Ovary (tissue), 9 donors: ENCODE results near the gene PTPRG. TPM values are rescaled to one million over a fixed set of nuclear protein-coding genes. Genes with fewer than 3 reads are reported as not detected.

Experiments
- DNase-seq, 5 donors: peaks; one replicate each; pipeline ENCODE4 v3.0.0-alpha.2; 2019 to 2020
- H3K27ac ChIP-seq, 2 donors: fragments of 200-600 bp; one replicate each; pipeline versions ENCODE4 v1.5.1 to v1.8.0; 2019 to 2022
- H3K27me3 ChIP-seq: fragments of 200-600 bp; one replicate; pipeline ENCODE4 v1.8.0; 2022
- H3K36me3 ChIP-seq: fragments of 200-600 bp; sonication (generic); one replicate; pipeline ENCODE4 v1.5.1; 2019
- H3K4me1 ChIP-seq: one replicate; pipeline ENCODE4 v1.8.1; 2013; ENCODE audit warnings: mild to moderate bottlenecking, moderate library complexity; ENCODE audit not compliant: insufficient read depth
- H3K4me3 ChIP-seq: fragments of 200-600 bp; sonication (generic); one replicate; pipeline ENCODE4 v1.5.1; 2017
- H3K9me3 ChIP-seq, 2 donors: fragments of 200-600 bp in 1 of 2; sonication (generic) in 1 of 2; one replicate each; pipeline versions ENCODE4 v1.5.1 to v1.8.1; 2013 to 2019; ENCODE audit warnings: mild to moderate bottlenecking in 1 of 2, moderate library complexity in 1 of 2
- EP300 ChIP-seq: sonication (generic); formaldehyde crosslinking; IDR thresholded peaks from one replicate; pipeline ENCODE4 v1.6.1; 2017; ENCODE audit warnings: antibody characterized with exemption
- POLR2A ChIP-seq: fragments of 450-650 bp; IDR thresholded peaks from one replicate; pipeline ENCODE4 v1.6.1; 2017; ENCODE audit warnings: antibody characterized with exemption, mild to moderate bottlenecking, moderate library complexity
- WGBS, 3 donors: extraction: QIAGEN DNeasy Blood & Tissue Kit in 1 of 3; methylation state at CpG; one replicate each; pipeline versions ENCODE4 v1.1.5 to v1.1.7; 2013 to 2017; 5-methylcytosine and 5-hydroxymethylcytosine counted together
- intact Hi-C, 4 donors: fragments of 100-400 bp; cut with DNase I; formaldehyde crosslinking; loops; one replicate each; pipeline versions ENCODE4 v1.11.0 to v1.15.1; 2022 to 2023
- polyA plus RNA-seq, 2 donors: library from polyadenylated mRNA; stranded (reverse); fragments of 200-250 nt in 1 of 2; fragments of 350-450 nt in 1 of 2; fragmentation: Illumina TruSeq in 1 of 2; extraction: RNeasy Lipid Tissue Mini Kit (QIAGEN cat#74804) in 1 of 2; gene quantifications; one replicate each; pipeline ENCODE4 v1.2.3, GENCODE V29; 2013 to 2014
- total RNA-seq, 7 donors: library from RNA; depleted of rRNA in 2 of 7; stranded (reverse); fragments of >200 nt in 2 of 7; fragmentation: NEBNext Ultra II Directional in 3 of 7; extraction: Animal tissue kit (Norgen Biotek cat#: 25700) in 3 of 7; gene quantifications; one replicate each; pipeline versions ENCODE4 v1.1.0 to v1.2.4, GENCODE V29; 2016 to 2023
- TF ChIP-seq, protein P1 (sequence below), 3 donors: fragments of 450-650 bp in 2 of 3; fragments of 200-600 bp in 1 of 3; IDR thresholded peaks; one replicate each; pipeline versions ENCODE4 v1.5.1 to v1.8.0; 2016 to 2022; ENCODE audit warnings: antibody characterized with exemption in 3 of 3, mild to moderate bottlenecking in 1 of 3
- donor health status: DM: no; HTN: no; CAD: no; lungs with moderate emphysema.
- donor health status: DM: no; HTN: no; CAD: no.
- donor health status: Bipolar disorder and iron deficiency.
- donor health status: DM: yes; HTN: yes; CAD: no.
- donor health status: DM: no; HTN: no; CAD: no.
- donor health status: DM: yes; HTN: yes; CAD: no.

PTPRG gene
- total and polyA plus RNA-seq, 9 donors, result 18.2 to 87.9 (median 47.7) TPM

DNA sequence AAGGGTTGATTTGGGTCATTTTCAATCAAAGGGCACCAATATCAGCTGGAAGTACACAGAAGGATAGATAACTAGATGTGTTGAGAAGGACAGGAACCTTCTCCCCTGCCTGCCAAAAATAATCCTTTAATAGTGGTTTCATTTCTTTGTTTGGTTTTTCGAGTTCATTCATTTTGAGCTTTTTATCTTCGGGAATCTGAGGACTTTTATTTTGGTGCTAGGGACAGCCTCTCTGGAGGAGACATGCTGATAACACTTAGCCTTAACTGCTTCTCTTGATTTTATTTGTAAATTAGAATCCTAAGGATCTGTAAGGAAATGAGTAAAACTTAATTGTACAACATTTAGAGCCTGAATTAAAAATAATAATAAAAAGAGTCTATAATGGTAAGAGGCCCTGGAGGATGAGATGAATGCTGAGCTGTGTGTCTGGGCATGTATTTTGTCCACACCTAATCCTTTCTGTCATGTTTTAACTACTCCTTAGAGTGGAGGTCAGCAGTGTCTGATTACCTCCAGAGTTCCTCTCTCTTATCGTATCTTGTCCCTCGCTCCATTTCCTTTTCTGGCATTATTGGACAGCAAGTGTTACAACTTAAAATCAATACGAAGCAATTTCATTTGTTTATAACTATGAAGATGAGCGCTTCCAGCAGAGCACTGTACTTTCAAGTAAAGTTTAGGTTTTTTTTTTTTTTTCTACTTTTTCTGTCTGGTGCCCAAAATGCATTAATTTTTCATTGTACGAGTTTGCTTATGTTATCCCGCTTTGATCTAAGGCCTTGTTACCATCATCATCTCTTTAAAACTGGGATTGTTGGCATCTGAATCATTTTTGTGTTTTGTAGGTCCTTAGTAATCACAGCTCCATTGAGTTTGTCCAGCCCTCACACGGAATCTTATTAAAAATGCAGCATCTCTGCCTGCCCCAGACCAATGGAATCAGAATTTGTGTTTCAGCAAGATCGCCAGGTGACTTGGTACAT, 22.8 kb downstream of the PTPRG start:
- H3K4me3 ChIP-seq, result no peak overlapping the region
- H3K27ac ChIP-seq, result no peak overlapping the region
- peaks cover 4% of the 10 kb centered on the region for H3K4me1 ChIP-seq
- no peaks in the 10 kb centered on the region for H3K36me3 ChIP-seq
- no peak for DNase-seq
- H3K9me3 ChIP-seq, result no peaks in the 10 kb centered on the region
- WGBS, 3 donors, result 80 to 85% (median 83%) methylated on average over 10 of the region's 10 CpGs
- intact Hi-C loops, result no loop called here
- TF ChIP-seq, protein P1, sequence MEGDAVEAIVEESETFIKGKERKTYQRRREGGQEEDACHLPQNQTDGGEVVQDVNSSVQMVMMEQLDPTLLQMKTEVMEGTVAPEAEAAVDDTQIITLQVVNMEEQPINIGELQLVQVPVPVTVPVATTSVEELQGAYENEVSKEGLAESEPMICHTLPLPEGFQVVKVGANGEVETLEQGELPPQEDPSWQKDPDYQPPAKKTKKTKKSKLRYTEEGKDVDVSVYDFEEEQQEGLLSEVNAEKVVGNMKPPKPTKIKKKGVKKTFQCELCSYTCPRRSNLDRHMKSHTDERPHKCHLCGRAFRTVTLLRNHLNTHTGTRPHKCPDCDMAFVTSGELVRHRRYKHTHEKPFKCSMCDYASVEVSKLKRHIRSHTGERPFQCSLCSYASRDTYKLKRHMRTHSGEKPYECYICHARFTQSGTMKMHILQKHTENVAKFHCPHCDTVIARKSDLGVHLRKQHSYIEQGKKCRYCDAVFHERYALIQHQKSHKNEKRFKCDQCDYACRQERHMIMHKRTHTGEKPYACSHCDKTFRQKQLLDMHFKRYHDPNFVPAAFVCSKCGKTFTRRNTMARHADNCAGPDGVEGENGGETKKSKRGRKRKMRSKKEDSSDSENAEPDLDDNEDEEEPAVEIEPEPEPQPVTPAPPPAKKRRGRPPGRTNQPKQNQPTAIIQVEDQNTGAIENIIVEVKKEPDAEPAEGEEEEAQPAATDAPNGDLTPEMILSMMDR (IDR thresholded peaks at IDR 0.05), result no peak
- TF ChIP-seq POLR2A, result no peak
- no peak for TF ChIP-seq EP300
- H3K27me3 ChIP-seq, result no peaks in the 10 kb centered on the region

DNA sequence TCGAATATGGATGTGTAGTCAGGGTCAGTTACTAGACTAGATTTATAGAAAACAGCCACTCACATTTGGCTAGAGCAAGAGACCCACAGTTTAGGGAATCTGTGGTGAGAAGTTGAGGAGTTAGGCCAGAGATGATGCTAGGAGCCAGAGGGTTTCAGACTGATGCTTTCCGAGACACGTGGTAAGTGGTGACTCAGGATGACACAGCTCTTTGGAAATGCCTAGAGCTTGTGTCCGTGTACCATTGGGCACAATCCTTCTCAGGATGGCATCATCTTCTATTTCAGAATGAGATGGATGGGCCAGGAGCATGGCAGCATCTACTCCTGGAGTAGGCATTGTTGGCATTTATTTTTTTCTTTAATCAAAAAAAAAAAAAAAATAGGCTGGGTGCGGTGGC, 28.5 kb downstream of the PTPRG start:
- intact Hi-C loops, result no loop called here
- Histone ChIP-seq H3K9me3 (no peaks in the 10 kb centered on the region), H3K4me1 (peaks cover 3% of the 10 kb centered on the region), H3K4me3 (no peak overlapping the region), H3K36me3 (no peaks in the 10 kb centered on the region), H3K27me3 (no peaks in the 10 kb centered on the region), H3K27ac (no peak overlapping the region)
- DNase-seq, result no peak
- TF ChIP-seq EP300 (no peak), POLR2A (no peak)
- TF ChIP-seq, protein P1 (IDR thresholded peaks at IDR 0.05), result no peak
- WGBS, 3 donors, result 95 to 98% (median 96%) methylated on average over 5 of the region's 5 CpGs

DNA sequence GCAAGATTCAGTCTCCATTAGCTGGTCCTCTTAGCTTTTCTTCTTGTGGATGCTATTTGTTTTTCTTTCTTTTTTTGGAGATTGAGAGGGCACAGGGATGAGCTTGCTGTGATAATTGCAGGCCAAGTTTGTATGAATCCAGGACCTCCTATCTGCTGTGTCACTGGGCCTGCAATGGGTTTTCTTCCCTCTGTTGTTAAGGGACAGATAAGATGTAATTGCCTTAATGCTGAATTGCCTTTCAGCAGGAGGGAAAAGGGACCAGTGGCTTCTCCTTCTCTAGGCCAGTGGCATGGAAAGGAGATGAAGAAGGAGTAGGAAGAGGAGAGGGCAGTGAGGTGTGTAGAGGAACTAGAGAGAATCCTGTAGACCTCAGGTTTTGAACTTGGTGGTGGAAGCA, 29.9 kb downstream of the PTPRG start:
- H3K27ac ChIP-seq, result no peak overlapping the region
- TF ChIP-seq EP300 (no peak), POLR2A (no peak)
- TF ChIP-seq, protein P1 (IDR thresholded peaks at IDR 0.05), result no peak
- no peaks in the 10 kb centered on the region for H3K9me3 ChIP-seq
- DNase-seq, result no peak
- intact Hi-C loops, result no loop called here
- no peaks in the 10 kb centered on the region for H3K36me3 ChIP-seq
- no peak overlapping the region for H3K4me3 ChIP-seq
- H3K4me1 ChIP-seq, result peaks cover 6% of the 10 kb centered on the region
- no peaks in the 10 kb centered on the region for H3K27me3 ChIP-seq

DNA sequence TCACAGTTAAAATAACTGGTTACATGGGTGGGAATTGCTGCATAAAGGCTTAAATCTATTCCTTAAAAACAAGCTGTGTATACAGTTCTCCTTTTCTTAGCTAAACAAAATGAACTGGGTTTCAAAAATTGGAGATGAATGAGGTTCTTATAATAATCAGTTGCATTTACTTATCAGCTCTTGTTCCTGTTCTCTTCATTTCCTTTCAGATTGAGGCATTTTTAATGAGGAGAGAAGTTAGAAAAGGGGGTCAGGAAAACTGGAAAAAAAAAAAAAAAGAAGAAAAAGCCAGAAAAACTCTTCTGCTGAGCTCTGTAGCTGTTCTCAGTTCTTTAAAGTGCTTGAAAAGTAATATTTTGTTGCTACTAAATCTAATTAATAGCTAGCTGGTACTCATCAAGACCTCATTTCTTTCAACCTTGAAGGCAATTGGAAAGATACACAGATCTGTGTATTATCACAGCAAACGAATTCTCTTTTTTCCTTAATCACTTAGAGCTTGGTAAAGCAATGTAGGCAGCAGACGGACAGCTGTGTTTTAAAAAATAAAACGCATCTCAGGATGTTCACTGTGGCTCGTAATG, 32.2 kb downstream of the PTPRG start:
- H3K27me3 ChIP-seq, result no peaks in the 10 kb centered on the region
- no peak overlapping the region for H3K4me3 ChIP-seq
- no peak overlapping the region for H3K27ac ChIP-seq
- 36 to 63% (median 60%) methylated on average over 4 of the region's 4 CpGs for WGBS, 3 donors
- H3K4me1 ChIP-seq, result peaks cover 8% of the 10 kb centered on the region
- intact Hi-C loops, result no loop called here
- no peaks in the 10 kb centered on the region for H3K36me3 ChIP-seq
- no peaks in the 10 kb centered on the region for H3K9me3 ChIP-seq
- TF ChIP-seq, protein P1 (IDR thresholded peaks at IDR 0.05), result no peak
- TF ChIP-seq POLR2A (no peak), EP300 (no peak)
- DNase-seq, result no peak
